NCI-H226 (cell line): Measurements from ENCODE around the gene ATG4D.
A peak's percentile ranks its signal among the peaks of the same experiment; 100 is the strongest.

Source experiments
- DNase-seq: peaks from one replicate; pipeline ENCODE4 v3.0.0-alpha.2; 2015

ATG4D gene

GRCh38 chr19:10582091-10582490 is 38.4 kb downstream of the ATG4D start:
- DNase-seq = no peak

- no peak for DNase-seq
These were observed 39.5 kb downstream of the ATG4D start for GRCh38 chr19:10583036-10583776.

- no peak for DNase-seq
These were observed 42.7 kb downstream of the ATG4D start for GRCh38 chr19:10586396-10586795.

GRCh38 chr19:10587022-10587838 is 43.5 kb downstream of the ATG4D start, which contains the start of gene AP1M2:
Gene AP1M2 (minus strand): TSS chr19:10587312. CDS start chr19:10587231, 81 bp downstream.
- no peak for DNase-seq

GRCh38 chr19:10587839-10588150 is 44.1 kb downstream of the ATG4D start:
- DNase-seq = no peak

GRCh38 chr19:10593148-10593547 is 49.4 kb downstream of the ATG4D start:
- no peak for DNase-seq

- DNase-seq = no peak
These were observed 50.3 kb downstream of the ATG4D start for GRCh38 chr19:10593820-10594637.

- DNase-seq = no peak
These were observed 56.4 kb downstream of the ATG4D start for GRCh38 chr19:10600149-10600548.

- no peak for DNase-seq
These were observed 58.3 kb downstream of the ATG4D start for GRCh38 chr19:10601999-10602329.

- peak; percentile 55 for DNase-seq
These were observed 58.8 kb downstream of the ATG4D start for GRCh38 chr19:10602330-10603083.
